Limb (tissue), 2 donors: ENCODE results near the gene RAB6A.

ENCODE experiments used
- DNase-seq, 2 donors: peaks; one replicate each; pipeline ENCODE4 v3.0.0-alpha.2; 2016; ENCODE audit errors: extremely low spot score in 2 of 2

RAB6A gene

DNA sequence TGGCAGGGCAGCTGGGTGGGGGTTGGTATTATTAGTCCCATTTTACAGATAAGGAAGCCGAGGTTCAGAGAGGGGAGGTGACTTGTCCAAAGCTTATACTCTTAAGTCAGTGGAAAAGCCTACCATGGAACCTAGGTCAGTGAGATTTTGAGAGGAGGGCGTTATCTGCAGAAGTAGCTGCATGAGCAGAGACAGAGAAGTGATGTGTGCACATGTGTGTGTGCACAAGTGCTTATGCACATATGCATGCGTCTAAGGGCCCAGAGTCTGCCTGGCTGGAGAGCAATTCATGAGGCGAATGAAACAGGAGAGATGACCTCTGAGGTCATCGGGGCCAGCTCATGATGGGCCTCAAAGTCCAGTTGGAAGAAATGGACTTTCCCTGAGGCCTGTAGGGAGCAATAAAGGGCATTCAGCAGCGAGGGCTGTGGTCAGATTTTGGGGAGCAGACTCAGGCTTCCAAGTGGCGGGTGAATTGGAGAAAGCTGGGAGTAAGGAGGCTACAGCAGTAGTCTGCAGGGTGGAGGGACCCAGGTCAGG, 106.3 kb downstream of the RAB6A start:
- no peak for DNase-seq

DNA sequence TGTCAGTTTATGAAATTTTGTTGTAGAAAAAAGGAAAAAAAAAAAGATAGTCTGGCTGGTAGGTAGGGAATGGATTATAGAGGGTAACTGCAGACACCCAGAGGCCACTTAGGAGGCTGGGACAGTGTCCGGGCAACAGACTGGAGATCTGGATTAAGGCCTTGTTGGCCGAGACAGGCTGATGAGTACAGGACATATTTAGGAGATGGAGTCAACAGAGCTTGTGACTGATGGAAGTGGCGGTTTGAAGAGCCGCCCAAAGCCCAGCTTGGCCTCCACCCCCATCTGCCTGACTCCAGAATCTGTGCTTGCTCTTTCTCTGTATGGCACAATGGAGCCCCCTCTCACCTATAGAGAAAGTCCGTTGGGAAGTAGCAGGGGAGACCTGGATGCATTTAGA, 106.9 kb downstream of the RAB6A start:
- DNase-seq: no peak

DNA sequence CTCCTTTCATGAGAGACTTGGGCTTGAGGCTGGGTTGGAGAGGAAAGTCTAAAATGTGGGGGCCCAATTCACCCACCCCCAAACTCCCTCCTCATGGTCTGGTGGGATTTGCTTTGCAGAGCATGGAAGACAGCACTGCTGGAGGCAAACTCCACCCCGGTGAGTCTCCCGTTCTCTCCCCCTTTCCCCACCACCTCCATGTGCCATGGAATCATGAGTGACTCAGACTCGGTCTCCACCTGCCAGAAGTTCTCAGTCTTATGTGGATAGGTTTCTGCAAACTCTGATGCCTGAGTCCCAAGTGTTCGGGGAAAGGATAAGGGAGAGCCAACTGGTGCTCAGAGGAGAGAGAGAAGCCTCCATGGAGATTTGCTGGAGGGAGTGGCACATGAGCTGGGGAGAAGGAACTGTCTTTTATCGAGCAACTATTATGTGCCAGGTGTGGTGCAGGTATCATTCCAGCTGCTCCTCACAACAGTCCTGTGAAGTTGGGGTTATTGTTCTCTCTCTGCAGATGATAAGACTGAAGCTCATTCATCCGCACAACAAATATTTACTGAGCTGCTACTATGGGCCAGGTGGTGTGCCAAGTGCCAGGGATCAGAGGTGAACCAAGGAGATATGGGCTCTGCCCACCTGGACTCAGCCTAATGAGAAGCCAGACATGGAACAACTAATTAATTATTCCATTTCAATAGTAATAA, 107.9 kb downstream of the RAB6A start:
- no peak for DNase-seq

DNA sequence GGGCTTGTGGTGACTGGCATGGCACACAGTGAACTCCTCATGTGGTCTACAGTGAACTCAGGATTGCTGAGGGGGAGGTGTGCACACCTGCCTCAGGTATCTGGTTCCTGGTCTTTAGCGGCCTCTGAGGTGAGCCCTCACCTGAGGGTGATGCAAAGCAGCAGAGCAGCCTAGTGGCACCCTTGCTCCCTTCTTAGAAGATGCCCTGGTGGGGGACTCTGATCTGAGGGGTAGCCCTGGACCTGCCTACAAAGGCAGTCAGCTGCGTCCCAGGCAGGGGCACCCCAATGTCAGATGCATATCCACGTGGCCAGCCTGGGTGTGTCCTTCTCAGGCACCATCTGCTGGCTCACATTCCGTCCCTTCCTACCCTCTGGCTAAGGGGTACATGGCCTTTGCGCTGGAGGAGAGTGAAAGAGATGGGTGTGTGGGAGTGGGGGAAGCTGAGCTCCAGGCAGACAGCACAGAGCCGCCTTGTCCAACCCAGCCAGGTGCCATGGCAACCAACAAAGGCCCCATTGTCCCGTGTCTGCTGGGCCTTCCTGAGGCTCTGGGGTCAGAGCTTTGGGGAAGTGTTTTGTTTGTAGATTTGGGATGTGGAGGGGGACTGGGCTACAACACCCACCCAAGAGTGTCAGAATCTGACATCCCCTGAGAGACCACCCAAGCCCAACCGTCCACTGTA, 108.7 kb downstream of the RAB6A start:
- peak; percentile 30 to 74 for DNase-seq

DNA sequence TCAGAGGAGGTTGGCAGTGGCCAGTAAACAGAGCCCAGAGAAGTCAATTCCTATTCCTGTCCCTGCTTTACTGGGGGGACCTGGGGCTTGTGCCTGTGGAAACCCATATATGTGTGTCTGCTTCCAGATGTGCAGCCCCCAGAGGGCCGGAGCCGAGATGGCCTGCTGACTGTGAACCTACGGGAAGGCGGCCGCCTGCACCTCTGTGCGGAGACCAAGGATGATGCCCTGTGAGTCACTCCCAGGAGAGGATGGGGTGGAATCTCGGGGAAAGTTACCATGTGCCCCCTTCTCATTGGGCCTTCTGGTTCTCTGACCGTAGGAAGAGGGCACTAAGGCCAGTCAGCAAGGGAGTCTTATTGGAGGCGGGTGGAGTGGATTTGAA, 109.2 kb downstream of the RAB6A start:
- DNase-seq: no peak

DNA sequence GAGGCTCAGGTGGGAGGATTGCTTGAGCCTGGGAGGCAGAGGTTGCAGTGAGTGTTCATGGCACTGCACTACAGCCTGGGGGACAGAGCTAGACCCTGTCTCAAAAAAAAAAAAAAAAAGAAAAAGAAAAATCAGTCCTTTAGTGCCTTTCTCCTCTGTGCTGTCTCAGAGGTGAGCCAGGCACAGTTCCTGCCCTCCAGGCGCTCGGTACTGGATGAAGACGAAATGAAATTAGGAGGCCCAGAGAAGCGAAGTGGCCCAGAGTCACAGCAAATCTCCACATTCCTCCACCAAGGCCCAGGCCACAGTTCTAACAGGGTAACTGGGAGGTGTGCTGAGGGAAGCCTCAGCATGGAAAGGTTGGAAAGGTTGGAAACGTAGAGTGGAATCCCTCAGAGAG, 109.6 kb downstream of the RAB6A start:
- DNase-seq: no peak

DNA sequence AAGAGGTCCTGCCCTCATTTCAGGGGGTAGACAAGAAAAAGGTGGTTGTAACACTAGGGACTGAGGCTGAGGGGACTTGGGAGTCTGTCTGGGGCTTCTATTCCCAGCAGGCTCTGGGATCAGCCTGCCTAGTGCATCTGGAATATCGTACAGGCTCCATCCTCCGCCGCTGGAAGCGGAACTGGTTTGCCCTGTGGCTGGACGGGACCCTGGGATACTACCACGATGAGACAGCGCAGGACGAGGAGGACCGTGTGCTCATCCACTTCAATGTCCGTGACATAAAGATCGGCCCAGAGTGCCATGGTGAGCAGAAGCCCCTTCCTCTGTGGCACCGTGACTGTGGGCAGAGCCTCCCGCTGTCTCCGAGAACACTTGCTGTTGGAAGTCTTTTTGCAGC, 110.5 kb downstream of the RAB6A start:
- DNase-seq: no peak

DNA sequence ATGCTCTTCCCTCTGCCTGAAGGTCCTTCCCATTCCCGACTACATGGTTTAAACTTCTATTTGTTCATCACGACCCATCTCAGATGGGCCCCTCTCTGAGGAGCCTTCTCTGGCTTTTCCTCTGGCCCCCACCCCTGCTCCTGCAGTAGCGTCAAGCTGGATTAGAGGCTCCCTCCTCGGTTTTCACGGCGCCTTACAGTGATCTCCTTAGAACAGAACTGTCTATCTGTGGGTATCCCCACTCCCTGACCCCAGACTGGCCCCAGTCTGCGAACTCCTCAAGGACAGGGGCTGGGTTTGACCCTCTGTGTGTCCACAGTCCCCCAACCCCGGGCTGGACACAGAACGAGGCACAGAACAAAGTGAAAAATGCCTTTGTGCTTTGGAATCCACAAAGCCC, 111.7 kb downstream of the RAB6A start:
- no peak for DNase-seq

DNA sequence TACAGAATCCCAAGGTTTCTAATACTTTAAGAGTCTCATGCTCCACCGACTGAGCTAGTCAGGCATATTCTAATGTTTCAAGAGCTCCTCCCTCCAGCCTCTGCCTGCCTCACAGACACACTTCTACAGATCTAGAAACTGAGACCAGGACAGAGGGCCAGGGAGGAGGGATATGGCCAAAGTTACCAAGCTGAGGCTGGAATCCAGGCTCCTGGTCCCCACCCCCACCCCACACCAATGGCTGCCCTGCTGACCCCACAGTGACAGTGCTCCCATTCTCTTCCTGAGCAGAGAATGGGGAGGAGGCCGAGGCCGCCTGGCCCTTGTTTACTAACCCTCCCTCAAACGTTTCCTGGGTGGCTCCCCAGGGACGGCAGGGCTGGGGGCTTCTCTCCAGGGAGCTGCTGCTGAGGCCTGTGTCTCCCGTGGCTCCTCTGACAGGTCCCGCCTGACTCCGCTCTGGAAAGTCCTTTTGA, 112.3 kb downstream of the RAB6A start:
- DNase-seq: no peak

DNA sequence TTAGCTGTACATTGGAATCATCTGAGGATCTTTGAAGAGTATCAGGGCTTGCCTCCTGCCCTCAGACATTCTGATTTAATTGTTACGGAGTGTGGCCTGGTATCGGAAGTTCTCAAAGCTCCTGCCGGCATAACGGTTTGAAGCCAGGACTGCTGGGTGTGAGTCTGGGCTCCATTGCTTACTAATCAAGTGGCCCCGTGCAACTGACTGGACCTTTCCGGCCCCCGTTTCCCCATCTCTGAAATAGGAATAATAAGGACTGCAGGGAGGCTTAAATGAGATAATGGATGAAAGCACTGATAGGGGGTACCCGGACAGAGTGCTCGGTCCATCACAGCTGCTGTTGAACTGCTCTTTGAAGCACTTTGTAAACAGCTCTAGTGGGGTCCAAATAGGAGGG, 112.8 kb downstream of the RAB6A start:
- DNase-seq: no peak

DNA sequence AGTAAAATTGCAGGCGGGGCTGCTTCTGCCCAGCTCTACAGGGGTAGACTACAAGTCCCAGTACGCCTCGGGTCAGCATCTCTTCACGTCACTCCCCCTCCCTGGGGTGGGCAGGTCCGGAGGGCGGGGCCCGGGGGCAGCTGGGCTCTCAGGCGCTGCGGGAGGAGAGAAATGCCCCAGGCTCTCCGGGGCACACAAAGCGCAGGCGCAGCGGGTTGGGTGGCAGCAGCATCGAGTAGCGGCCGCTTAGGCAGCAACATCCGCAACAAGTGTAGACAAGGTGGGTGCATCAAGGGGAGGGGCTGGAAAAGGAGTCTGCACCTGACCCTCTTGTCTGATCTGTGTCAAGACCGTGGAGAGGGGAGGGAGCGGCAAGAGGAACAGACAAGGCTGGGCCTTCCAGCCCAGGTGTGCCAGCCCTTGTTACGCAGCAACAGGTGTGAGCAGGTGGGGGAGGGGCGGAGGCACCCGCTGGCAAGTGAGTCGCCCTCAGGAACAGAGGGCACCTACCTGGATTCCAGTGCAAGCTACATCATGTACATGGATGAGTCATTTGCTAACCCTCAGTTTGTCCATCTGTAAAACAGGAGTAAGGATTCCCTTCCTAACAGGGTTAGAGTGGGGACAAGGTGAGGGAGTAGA, 113.3 kb downstream of the RAB6A start:
- peak; percentile 55 to 86 for DNase-seq

DNA sequence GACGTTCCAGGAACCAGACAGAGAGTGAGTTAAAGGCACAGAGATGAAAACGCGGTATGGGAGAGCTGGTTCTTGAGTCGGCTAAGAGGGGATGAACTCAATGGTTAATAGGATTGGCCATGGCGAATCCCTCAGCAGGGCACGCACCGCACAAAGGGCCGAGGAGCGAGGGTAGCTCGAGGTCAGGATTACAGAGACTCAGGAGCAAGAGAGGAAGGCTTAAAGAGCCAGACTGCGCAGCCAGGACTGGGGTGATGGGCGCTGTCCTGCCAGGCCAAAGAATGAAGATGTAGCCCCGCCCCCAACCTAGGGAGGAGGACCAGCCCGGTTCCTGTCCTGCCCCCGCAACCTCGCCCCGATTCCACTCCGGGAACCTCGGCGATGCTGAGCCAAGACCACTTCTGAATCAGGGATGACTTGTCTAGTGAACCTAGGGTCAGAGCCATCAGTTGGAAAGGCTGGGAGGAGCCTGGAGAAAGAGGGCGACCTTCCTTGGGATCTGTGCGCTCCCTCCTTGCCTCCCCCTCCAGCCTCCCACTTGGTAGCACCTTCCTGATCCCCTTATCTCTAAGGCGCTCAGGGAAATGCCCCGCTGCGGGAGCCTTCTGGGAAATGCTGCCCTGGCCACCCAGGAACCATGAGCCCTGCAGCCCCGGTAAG, 114.8 kb downstream of the RAB6A start, which contains the start of gene PLEKHB1:
PLEKHB1 (plus strand) TSS at position 610 of the 660 bp plus-strand sequence; CDS start at position 638, 28 bp downstream.
- no peak for DNase-seq

DNA sequence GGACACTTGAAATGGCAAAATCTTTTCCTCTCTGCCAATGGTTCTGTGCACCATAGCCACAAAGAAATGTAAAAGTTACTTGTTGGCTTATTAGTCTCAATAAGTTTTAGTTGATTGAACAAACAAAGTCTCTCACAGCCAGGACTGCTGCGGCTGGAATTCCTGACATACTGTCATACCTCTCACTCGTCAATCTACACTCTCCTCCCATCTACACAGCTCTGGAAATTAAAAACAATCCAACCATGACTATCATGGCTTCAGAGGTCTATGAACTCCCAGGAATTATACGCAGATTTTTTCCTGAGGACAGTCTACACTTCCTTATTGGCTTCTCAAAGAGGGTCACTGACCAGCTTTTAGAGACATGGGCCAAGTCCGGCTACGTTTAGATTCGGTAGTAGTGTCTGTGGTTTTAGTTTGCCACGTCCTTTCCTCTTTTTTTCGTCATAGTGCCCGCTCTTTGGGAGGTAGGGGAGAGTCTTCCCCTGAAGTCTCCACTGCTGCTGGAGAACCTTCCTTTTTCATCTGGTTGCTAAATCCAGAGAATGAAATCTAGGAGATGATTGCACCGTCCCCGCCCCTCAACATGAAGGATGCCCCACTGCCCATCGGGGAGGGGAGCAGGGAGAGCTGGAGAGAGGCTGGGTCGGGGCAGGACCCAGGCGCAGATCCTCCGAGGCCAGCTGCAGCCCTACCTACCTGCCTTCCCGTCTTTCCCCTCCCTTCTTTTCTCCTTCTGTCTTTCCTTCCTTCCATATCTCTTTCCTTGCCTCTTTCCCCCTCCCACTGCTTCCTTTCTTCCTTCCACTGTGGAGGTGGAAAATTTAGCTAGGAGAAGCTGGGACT, 115.5 kb downstream of the RAB6A start:
- no peak for DNase-seq

DNA sequence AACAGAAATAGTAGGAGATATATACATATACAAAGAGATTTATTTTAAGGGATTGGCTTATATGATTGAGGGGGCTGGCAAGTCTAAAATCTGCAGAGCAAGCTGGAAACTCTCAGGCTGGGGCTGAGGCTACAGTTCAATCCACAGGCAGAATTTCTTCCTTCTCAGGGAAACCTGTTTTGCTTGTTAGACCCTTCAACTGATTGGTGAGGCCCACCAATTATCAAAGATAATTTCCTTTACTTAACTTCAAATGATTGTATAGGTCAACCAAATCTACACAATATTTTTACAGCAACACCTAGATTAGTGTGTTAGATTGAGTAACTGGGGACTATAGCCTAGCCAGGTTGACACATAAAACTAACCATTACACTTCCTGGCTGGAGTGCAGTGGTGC, 119.2 kb downstream of the RAB6A start:
- DNase-seq: no peak

DNA sequence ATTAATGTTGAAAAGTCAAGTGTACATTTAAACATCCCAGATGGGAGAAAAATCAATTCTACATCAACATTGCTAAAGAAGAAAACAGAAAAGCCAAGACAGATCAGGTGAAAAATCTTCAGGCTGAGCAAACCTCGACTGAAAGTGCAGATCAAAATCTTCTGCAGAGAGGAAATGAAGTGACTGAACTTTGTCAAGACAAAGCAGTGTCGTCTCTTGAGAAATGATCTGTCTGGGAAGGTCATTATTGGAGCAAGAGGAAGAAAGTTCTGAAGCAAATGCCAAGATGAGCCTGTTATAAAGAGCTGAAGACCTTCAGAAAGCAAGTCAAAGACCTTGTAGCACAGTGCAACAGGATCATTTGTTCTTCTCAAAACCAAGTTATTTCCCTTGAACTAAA, 120.3 kb downstream of the RAB6A start:
- no peak for DNase-seq

DNA sequence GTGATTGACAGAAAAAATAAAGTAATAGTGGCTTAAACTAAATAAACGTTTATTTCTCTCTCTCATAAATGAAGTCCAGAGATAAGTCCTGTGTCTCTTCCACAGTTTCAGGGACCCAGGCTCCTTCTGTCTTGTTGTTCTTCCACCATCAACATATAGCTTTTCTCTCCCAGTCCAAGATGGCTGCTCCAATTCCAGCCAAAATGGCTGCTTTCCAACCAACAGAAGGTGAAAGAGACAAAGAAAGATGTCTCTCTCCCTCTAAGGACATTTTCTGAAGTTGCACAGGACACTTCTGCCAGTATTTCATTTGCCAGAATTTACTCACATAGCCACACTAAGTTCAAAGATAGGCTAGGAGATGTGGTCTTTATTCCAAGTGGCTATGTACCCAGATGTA, 123.9 kb downstream of the RAB6A start:
- DNase-seq: no peak

DNA sequence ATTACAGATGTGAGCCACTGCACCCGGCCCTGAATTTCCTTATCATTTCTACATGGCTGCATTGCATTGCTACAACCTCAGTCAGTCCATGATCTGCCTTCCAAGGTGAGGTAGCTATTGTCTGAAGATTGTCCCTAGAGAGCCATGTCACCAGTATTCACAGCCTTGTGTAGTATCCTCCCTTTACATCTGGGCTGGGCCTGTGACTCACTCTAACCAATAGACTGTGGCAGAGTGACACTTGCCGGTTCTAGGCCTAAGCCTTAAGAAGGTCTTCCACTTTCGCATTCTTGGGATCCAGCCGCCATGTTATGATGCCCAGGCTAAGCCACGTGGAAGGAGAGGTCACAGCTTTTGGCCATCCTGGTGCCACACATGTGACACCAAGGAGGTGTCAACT, 124.6 kb downstream of the RAB6A start:
- DNase-seq: no peak

DNA sequence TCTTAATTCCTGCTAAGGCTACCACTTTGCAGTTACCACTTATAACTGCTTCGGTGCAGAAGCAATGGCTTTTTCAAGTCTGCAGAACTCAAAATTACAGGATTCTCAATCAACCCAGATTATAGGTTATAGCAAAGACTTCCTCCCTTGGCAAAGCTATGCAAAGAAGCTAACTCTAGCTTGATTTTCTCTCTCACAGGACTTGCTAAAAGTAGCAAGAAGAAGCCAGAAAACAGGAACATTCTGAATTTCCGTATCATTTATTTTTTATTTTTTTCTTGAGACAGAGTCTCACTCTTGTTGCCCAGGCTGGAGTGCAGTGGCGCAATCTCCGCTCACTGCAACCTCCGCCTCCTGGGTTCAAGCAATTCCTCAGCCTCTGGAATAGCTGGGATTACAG, 125.2 kb downstream of the RAB6A start:
- no peak for DNase-seq

DNA sequence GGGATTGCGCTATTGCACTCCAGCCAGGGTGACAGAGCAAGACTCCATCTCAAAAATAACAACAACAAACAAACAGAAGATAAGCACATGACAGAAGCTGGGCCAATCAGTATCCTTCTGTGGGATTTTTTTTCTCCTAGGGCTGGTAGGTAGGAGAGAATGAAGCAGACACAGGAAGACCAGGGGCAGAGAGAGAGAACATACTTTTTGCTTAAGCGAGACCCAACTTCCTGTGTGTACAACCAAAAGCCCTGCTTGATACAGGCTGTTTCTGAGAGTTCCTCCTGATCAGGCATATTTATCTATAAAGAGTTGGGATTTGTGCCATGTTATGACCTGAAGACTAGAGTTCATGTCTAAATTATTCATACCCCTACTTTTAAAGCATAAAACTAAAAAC, 126.9 kb downstream of the RAB6A start:
- no peak for DNase-seq

DNA sequence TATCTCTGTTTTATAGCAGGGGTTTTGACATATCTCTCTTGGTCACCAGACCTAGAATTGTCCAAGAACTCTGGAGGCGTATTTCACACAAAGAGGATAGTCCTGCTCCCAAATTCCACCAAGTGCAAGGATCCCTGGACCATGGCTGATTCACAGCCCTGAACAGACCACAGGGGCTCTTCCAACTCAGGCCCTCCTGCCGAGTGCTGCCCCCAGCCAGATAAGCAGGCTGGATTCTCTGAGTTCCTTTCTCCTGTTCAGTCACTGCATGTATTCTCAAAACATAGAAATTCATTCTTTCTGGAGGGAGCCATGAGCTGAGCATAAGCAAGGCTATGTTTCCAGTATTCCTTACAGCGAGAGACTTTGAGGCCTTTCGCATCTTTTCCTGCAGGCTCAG, 127.9 kb downstream of the RAB6A start:
- DNase-seq: no peak

DNA sequence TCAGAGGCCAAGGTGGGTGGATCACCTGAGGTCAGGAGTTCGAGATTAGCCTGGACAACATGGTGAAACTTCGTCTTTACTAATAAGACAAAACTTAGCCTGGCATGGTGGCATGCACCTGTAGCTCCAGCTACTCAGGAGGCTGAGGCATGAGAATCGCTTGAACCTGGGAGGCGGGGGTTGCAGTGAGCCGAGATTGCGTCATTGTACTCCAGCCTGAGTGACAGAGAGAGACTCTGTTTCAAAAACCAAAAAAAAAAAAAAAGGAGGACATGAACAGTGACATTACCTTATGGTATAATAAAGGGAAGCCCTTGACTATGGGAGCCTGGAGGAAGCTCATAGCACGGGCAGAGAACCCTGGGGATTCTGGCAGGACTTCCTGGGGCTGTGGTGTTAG, 131.0 kb downstream of the RAB6A start:
- no peak for DNase-seq
